SU-DHL-6 (cell line): ENCODE measurements around the gene CACNG8.
"Not testable (repeated sequence)": the region's sequence is repeated elsewhere in the genome, so short reads cannot be mapped to it uniquely, and the experiment has no call there.

Experiments used
- H2AFZ ChIP-seq: fragments of 200-600 bp; sonication (generic); 2 replicates; pipeline ENCODE4 v1.6.1; 2014; ENCODE audit warnings: low read depth, mild to moderate bottlenecking, moderate library complexity, mixed read lengths, antibody characterized with exemption, low read length; ENCODE audit not compliant: severe bottlenecking
- H3F3A ChIP-seq: fragments of 200-600 bp; shearing (Covaris generic); 2 replicates; pipeline ENCODE4 v1.6.0; 2016; ENCODE audit warnings: antibody characterized with exemption, mild to moderate bottlenecking; ENCODE audit not compliant: insufficient read depth
- H3K27ac ChIP-seq: fragments of 200-600 bp; sonication (generic); 2 replicates; pipeline ENCODE4 v1.5.1; 2016; ENCODE audit warnings: low read depth, mild to moderate bottlenecking, low read length, moderate library complexity, mixed read lengths
- H3K27me3 ChIP-seq: fragments of 200-600 bp; sonication (generic), shearing (Covaris generic); 2 replicates; pipeline ENCODE4 v1.6.0; 2014; ENCODE audit warnings: mild to moderate bottlenecking, low read length
- H3K36me3 ChIP-seq: fragments of 200-600 bp; sonication (generic); 2 replicates; pipeline ENCODE4 v1.6.1; 2014; ENCODE audit warnings: mild to moderate bottlenecking, low read length, mixed read lengths
- H3K4me2 ChIP-seq: fragments of 300-600, 200-600 bp; shearing (Covaris generic), sonication (generic); 2 replicates; pipeline ENCODE4 v1.6.0; 2014; ENCODE audit warnings: low read length, low read depth, mild to moderate bottlenecking; ENCODE audit not compliant: poor library complexity, severe bottlenecking
- H3K4me3 ChIP-seq: fragments of 200-600 bp; sonication (generic); 2 replicates; pipeline ENCODE4 v1.5.1; 2014; ENCODE audit warnings: antibody characterized with exemption, low read length, mild to moderate bottlenecking, mixed read lengths; ENCODE audit not compliant: insufficient read depth, poor library complexity, severe bottlenecking
- H3K79me2 ChIP-seq: fragments of 200-600 bp; sonication (generic); 2 replicates; pipeline ENCODE4 v1.6.1; 2014; ENCODE audit warnings: mild to moderate bottlenecking, low read length, moderate library complexity; ENCODE audit not compliant: insufficient read depth
- H3K9ac ChIP-seq: fragments of 200-600 bp; sonication (generic); 2 replicates; pipeline ENCODE4 v1.7.0; 2014; ENCODE audit warnings: mild to moderate bottlenecking, low read length
- H3K9me2 ChIP-seq: fragments of 200-600 bp; sonication (generic); replicated peaks from 2 replicates; pipeline ENCODE4 v1.6.1; 2014; ENCODE audit warnings: low read length; ENCODE audit not compliant: insufficient read depth
- H3K9me3 ChIP-seq: fragments of 200-600 bp; sonication (generic); 2 replicates; pipeline ENCODE4 v1.6.1; 2014; ENCODE audit warnings: low read length, mixed read lengths; ENCODE audit not compliant: insufficient read depth
- H4K20me1 ChIP-seq: fragments of 200-600 bp; sonication (generic); 2 replicates; pipeline ENCODE4 v1.6.1; 2014; ENCODE audit warnings: low read depth, mild to moderate bottlenecking, antibody characterized with exemption, low read length, moderate library complexity, mixed read lengths
- CTCF ChIP-seq: fragments of 200-600 bp; sonication (generic); IDR thresholded peaks from one replicate; pipeline ENCODE4 v1.5.1; 2017; ENCODE audit warnings: antibody characterized with exemption, mild to moderate bottlenecking, low read length, moderate library complexity; ENCODE audit not compliant: insufficient read depth, poor library complexity, severe bottlenecking
- EZH2phosphoT487 ChIP-seq: fragments of 200-600 bp; sonication (generic), shearing (Covaris generic); conservative IDR thresholded peaks from 2 replicates; pipeline ENCODE4 v1.6.1; 2018; ENCODE audit warnings: mild to moderate bottlenecking, antibody characterized with exemption, low read length, moderate library complexity, mixed read lengths

Gene CACNG8

GRCh38 chr19:53945441-53945840, 17.3 kb upstream of the CACNG8 start:
- no peaks in the 10 kb centered on the region for H3K9me2 ChIP-seq
- H3K36me3 ChIP-seq = no peaks in the 10 kb centered on the region
- H3K9me3 ChIP-seq = no peaks in the 10 kb centered on the region
- no peak overlapping the region for H2AFZ ChIP-seq
- H4K20me1 ChIP-seq = no peaks in the 10 kb centered on the region
- TF ChIP-seq EZH2phosphoT487 (no peak), CTCF (no peak)
- H3K27me3 ChIP-seq = no peaks in the 10 kb centered on the region
- no peak overlapping the region for H3K9ac ChIP-seq
- no peak overlapping the region for H3K27ac ChIP-seq
- no peaks in the 10 kb centered on the region for H3K79me2 ChIP-seq
- H3K4me3 ChIP-seq = no peak overlapping the region
- no peak overlapping the region for H3K4me2 ChIP-seq
- no peaks in the 10 kb centered on the region for H3F3A ChIP-seq

GRCh38 chr19:53945998-53946397, 16.7 kb upstream of the CACNG8 start:
- Histone ChIP-seq H3K9me2 (no peaks in the 10 kb centered on the region), H3K27me3 (no peaks in the 10 kb centered on the region), H3K79me2 (no peaks in the 10 kb centered on the region), H3K4me3 (no peak overlapping the region), H4K20me1 (no peaks in the 10 kb centered on the region), H3K9me3 (no peaks in the 10 kb centered on the region), H3K27ac (no peak overlapping the region), H3K9ac (no peak overlapping the region), H3K36me3 (no peaks in the 10 kb centered on the region), H3K4me2 (no peak overlapping the region), H3F3A (no peaks in the 10 kb centered on the region), H2AFZ (no peak overlapping the region)
- TF ChIP-seq CTCF = no peak
- no peak for TF ChIP-seq EZH2phosphoT487

- H3F3A ChIP-seq = no peaks in the 10 kb centered on the region
These were observed 15.1 kb upstream of the CACNG8 start for GRCh38 chr19:53947624-53948023.

GRCh38 chr19:53948611-53949010, 14.1 kb upstream of the CACNG8 start:
- not testable (repeated sequence) for H3K4me3 ChIP-seq, H3K4me2 ChIP-seq, H3K9me3 ChIP-seq

More at GRCh38 chr19:53947624-53948023, 15.1 kb upstream of the CACNG8 start:
- Histone ChIP-seq H3K27me3 (no peaks in the 10 kb centered on the region), H3K4me3 (no peak overlapping the region), H3K9ac (no peak overlapping the region), H3K27ac (no peak overlapping the region), H2AFZ (no peak overlapping the region), H3K36me3 (no peaks in the 10 kb centered on the region), H3K9me2 (no peaks in the 10 kb centered on the region), H3K9me3 (no peaks in the 10 kb centered on the region), H3K79me2 (no peaks in the 10 kb centered on the region), H3K4me2 (no peak overlapping the region), H4K20me1 (no peaks in the 10 kb centered on the region)
- no peak for TF ChIP-seq CTCF
- no peak for TF ChIP-seq EZH2phosphoT487

More at GRCh38 chr19:53948611-53949010, 14.1 kb upstream of the CACNG8 start:
- not testable (repeated sequence) for H3K9ac ChIP-seq, H3K27ac ChIP-seq, H3K9me2 ChIP-seq, H3K27me3 ChIP-seq, H3K36me3 ChIP-seq, H2AFZ ChIP-seq, H3K79me2 ChIP-seq, H4K20me1 ChIP-seq, H3F3A ChIP-seq
